K562 (cell line): ENCODE results near the gene HEXIM2. TPM values are rescaled to one million over a fixed set of nuclear protein-coding genes. Genes with fewer than 3 reads are reported as not detected.
A peak's percentile ranks its signal among the peaks of the same experiment; 100 is the strongest.

Source experiments
- AFF1 ChIP-seq, 2 experiments: fragments of 450-650 bp; IDR thresholded peaks; 2 replicates each; pipeline ENCODE4 v1.6.1; 2018; ENCODE audit warnings: mild to moderate bottlenecking in 2 of 2, low read depth in 1 of 2; ENCODE audit not compliant: partially characterized antibody in 2 of 2
- CTCF ChIP-seq, 3 experiments: IDR thresholded peaks in 2 of 3; conservative IDR thresholded peaks in 1 of 3; 2 replicates each; pipeline ENCODE4 v1.5.1; 2011 to 2012; ENCODE audit warnings: low read length in 3 of 3, mild to moderate bottlenecking in 3 of 3, control low read depth in 2 of 3, improper control_type of control experiment in 1 of 3, inconsistent platforms in 1 of 3, low read depth in 1 of 3, mixed read lengths in 1 of 3, moderate library complexity in 1 of 3; ENCODE audit not compliant: insufficient read depth in 2 of 3
- CXXC5 ChIP-seq: fragments of 250-450 bp; sonication (Bioruptor Pico); IDR thresholded peaks from 2 replicates; pipeline ENCODE4 v1.8.0; 2022; ENCODE audit warnings: inconsistent platforms, mild to moderate bottlenecking, moderate library complexity
- ILK ChIP-seq: fragments of 450-650 bp; IDR thresholded peaks from 2 replicates; pipeline ENCODE4 v1.6.1; 2016; ENCODE audit warnings: missing genetic modification characterization, low read depth, mild to moderate bottlenecking, missing compliant biosample characterization, moderate library complexity, borderline replicate concordance
- ZNF780A ChIP-seq: fragments of 250-450 bp; sonication (Bioruptor Pico); IDR thresholded peaks from 2 replicates; pipeline ENCODE4 v1.5.0; 2021; ENCODE audit warnings: mild to moderate bottlenecking
- polyA plus RNA-seq, 8 experiments: library from polyadenylated mRNA; depleted of rRNA in 4 of 8; stranded (reverse) in 5 of 8; unstranded in 3 of 8; fragments of >200 nt; fragmentation: Nextera tagmentation in 2 of 8; fragmentation: Illumina TruSeq in 1 of 8; extraction: Ambion mirVana in 2 of 8; extraction: Trizol in 1 of 8; gene quantifications; 2 replicates each; pipeline versions ENCODE4 v1.2.1 to v1.2.3, GENCODE V29; 2011 to 2014; ENCODE audit warnings: inconsistent platforms in 1 of 8, missing spikeins in 1 of 8
- total RNA-seq, 7 experiments: library from RNA; depleted of rRNA in 6 of 7; stranded (reverse); fragments of >200 nt in 6 of 7; fragmentation: Illumina TruSeq in 2 of 7; extraction: Trizol in 2 of 7; gene quantifications; 2 replicates each; pipeline versions ENCODE4 v1.2.1 to v1.2.3, GENCODE V29; 2011 to 2021; ENCODE audit warnings: low replicate concordance in 1 of 7

The HEXIM2 gene
- total and polyA plus RNA-seq, 9 of the 15 experiments (the other 6 are each of a cell fraction or from before 2014, with no cell fraction given): 0.69 to 3.4 (median 1.1) TPM; not detected in 2

GRCh38 chr17:45200701-45201100 is 39.0 kb downstream of the HEXIM2 start (continued):
- TF ChIP-seq AFF1 (IDR thresholded peaks at IDR 0.05; ENCODE audit: low read depth in 1 of 2, partially characterized antibody in 2 of 2) (no peak), CXXC5 (CRISPR knock-in tag) (no peak), ILK (no peak), ZNF780A (CRISPR knock-in tag) (no peak), CTCF (IDR thresholded peaks at IDR 0.05 in 2 of 3, conservative IDR thresholded peaks at IDR 0.05 in 1 of 3; ENCODE audit: insufficient read depth in 2 of 3, low read depth in 1 of 3, low read length in 3 of 3) (peak; percentile 12 to 36 (median 26); a peak in 3 of 6 replicates)
